ENCODE data around the gene OS9. TPM values are rescaled to one million over a fixed set of nuclear protein-coding genes. Genes with fewer than 3 reads are reported as not detected.

OS9 gene
- total RNA-seq, 2 experiments from 2014 or later: 82.6 to 112 TPM

DNA sequence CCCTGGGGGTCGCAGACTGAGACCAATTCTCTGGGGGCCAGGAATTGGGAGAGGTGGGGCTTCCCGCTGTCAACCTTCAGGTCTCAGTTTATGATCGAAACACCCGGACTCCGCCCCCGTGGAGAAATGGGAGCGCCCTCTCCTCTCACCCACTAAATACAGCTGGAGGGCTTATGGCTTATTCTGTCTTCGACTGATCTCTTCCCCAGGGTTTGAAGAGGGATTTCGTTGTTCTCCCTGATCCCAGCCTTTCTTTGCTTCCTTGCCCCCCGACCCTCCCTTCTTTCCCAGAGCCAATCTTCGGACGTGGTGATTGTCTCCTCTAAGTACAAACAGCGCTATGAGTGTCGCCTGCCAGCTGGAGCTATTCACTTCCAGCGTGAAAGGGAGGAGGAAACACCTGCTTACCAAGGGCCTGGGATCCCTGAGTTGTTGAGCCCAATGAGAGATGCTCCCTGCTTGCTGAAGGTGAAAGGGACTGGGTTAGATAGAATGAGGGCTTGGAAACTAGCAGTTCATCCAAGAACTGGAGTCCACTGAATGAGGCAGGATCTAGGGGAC is 607 bp downstream of the OS9 start:
- DNase-seq (ENCODE audit: low spot score): no peak
- BruUV-seq (replicated peaks): no TSS peak
- intact Hi-C loops (cut with micrococcal nuclease; ENCODE audit: unreplicated experiment): loop anchor here (1.0 to 5.0 kb wide), 3 partner anchors 16 to 111 kb away; partner anchors contain the start of gene B4GALNT1
- H3K4me3 ChIP-seq (ENCODE audit: low read depth, low read length, poor library complexity, severe bottlenecking): peak overlapping the region; percentile 81
- peak overlapping the region; percentile 93 for H3K4me2 ChIP-seq (ENCODE audit: low read length)
- no peaks in the 10 kb centered on the region for H4K20me1 ChIP-seq (ENCODE audit: insufficient read depth, low read length)
- H3K36me3 ChIP-seq (ENCODE audit: insufficient read depth, low read length): peaks cover 32% of the 10 kb centered on the region
- peak overlapping the region; percentile 75 for H2AFZ ChIP-seq (ENCODE audit: low read length)
- no peaks in the 10 kb centered on the region; the same call in 1 of the 2 replicates for H3K9me3 ChIP-seq (ENCODE audit: low read length)
- ChIA-PET CTCF (ENCODE audit: unreplicated experiment) (interaction anchor here (0.6 kb wide), 1 partner anchor 111 kb away, joined by 3 read pairs; no protein-coding TSS in a partner anchor), POLR2A (interaction anchor here (0.6 to 1.6 kb wide), 4 partner anchors 9 to 1486 kb away, joined by 3 to 6 read pairs (median 4); no protein-coding TSS in a partner anchor)
- TF ChIP-seq, protein P1, sequence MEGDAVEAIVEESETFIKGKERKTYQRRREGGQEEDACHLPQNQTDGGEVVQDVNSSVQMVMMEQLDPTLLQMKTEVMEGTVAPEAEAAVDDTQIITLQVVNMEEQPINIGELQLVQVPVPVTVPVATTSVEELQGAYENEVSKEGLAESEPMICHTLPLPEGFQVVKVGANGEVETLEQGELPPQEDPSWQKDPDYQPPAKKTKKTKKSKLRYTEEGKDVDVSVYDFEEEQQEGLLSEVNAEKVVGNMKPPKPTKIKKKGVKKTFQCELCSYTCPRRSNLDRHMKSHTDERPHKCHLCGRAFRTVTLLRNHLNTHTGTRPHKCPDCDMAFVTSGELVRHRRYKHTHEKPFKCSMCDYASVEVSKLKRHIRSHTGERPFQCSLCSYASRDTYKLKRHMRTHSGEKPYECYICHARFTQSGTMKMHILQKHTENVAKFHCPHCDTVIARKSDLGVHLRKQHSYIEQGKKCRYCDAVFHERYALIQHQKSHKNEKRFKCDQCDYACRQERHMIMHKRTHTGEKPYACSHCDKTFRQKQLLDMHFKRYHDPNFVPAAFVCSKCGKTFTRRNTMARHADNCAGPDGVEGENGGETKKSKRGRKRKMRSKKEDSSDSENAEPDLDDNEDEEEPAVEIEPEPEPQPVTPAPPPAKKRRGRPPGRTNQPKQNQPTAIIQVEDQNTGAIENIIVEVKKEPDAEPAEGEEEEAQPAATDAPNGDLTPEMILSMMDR (conservative IDR thresholded peaks at IDR 0.05; ENCODE audit: low read length): no peak
- TF ChIP-seq EZH2phosphoT487 (IDR thresholded peaks at IDR 0.05; ENCODE audit: borderline replicate concordance, low read depth, low read length): no peak
- no peak overlapping the region for H3K27ac ChIP-seq (ENCODE audit: low read depth, low read length, poor library complexity, severe bottlenecking)
- H3K4me1 ChIP-seq (ENCODE audit: insufficient read depth, low read length, poor library complexity, severe bottlenecking): peaks cover 12% of the 10 kb centered on the region
- peaks cover 9% of the 10 kb centered on the region; the same call in 1 of the 2 replicates for H3K79me2 ChIP-seq (ENCODE audit: insufficient read depth, low read depth, low read length)
- H3K9me2 ChIP-seq (ENCODE audit: insufficient read depth, low read length): no peaks in the 10 kb centered on the region

DNA sequence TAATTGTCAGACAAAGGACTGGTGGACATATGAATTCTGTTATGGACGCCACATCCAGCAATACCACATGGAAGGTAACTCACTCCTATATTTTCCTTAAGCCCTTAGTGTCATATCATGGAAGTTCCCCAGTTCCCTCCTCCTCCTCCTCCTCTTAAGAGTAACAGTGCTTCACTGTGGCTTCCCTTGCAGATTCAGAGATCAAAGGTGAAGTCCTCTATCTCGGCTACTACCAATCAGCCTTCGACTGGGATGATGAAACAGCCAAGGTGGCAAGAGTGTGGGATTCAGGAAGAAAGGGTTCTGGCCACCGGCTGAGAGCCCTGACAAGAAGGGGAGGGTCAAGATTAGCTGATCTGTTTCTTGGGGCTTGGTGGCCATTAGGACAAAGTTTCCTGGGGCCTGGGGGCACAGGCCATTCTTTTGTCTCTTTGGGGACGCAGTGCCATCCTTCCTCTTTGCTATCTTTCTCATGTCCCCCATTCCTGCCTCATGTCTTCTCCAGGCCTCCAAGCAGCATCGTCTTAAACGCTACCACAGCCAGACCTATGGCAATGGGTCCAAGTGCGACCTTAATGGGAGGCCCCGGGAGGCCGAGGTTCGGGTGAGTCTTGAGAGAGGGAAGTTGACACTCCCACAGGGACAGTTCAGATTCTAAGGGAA is 2.0 kb downstream of the OS9 start:
- DNase-seq (ENCODE audit: low spot score): no peak
- ChIA-PET CTCF (ENCODE audit: unreplicated experiment) (no interaction called here), POLR2A (no interaction called here)
- Histone ChIP-seq H3K4me1 (ENCODE audit: insufficient read depth, low read length, poor library complexity, severe bottlenecking) (peaks cover 19% of the 10 kb centered on the region), H3K36me3 (ENCODE audit: insufficient read depth, low read length) (peaks cover 32% of the 10 kb centered on the region), H3K79me2 (ENCODE audit: insufficient read depth, low read depth, low read length) (peaks cover 9% of the 10 kb centered on the region; the same call in 1 of the 2 replicates), H2AFZ (ENCODE audit: low read length) (no peak overlapping the region), H4K20me1 (ENCODE audit: insufficient read depth, low read length) (no peaks in the 10 kb centered on the region), H3K9me2 (ENCODE audit: insufficient read depth, low read length) (no peaks in the 10 kb centered on the region), H3K9me3 (ENCODE audit: low read length) (no peaks in the 10 kb centered on the region; the same call in 1 of the 2 replicates), H3K27ac (ENCODE audit: low read depth, low read length, poor library complexity, severe bottlenecking) (no peak overlapping the region), H3K4me2 (ENCODE audit: low read length) (no peak overlapping the region), H3K4me3 (ENCODE audit: low read depth, low read length, poor library complexity, severe bottlenecking) (no peak overlapping the region)
- no peak for TF ChIP-seq EZH2phosphoT487 (IDR thresholded peaks at IDR 0.05; ENCODE audit: borderline replicate concordance, low read depth, low read length)
- TF ChIP-seq, protein P1 (conservative IDR thresholded peaks at IDR 0.05; ENCODE audit: low read length): no peak
- BruUV-seq (replicated peaks): no TSS peak
- intact Hi-C loops (cut with micrococcal nuclease; ENCODE audit: unreplicated experiment): loop anchor here (2.0 kb wide), 1 partner anchor 15 kb away; no protein-coding TSS in a partner anchor

DNA sequence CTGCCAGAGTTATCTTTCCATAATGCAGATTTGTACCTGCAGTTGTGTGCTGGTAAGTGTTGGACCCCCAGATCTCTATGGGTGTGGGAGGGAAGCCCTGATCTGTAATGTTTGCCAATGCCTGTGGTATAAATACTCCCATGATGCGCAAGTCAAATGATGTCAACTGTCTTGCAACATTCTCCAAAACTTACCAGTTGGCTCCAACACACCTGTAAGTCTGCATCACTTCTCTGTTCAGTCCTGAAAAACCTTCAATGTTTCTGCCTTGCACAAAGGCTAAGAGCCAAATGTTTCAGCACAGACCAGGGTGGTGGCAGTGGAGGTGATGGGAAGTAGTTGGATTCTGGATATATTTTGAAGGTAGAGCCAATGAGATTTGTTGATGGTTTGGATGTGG is 3.1 kb downstream of the OS9 start:
- H3K9me2 ChIP-seq (ENCODE audit: insufficient read depth, low read length): no peaks in the 10 kb centered on the region
- no peak overlapping the region for H3K4me2 ChIP-seq (ENCODE audit: low read length)
- no peaks in the 10 kb centered on the region for H4K20me1 ChIP-seq (ENCODE audit: insufficient read depth, low read length)
- peaks cover 9% of the 10 kb centered on the region; the same call in 1 of the 2 replicates for H3K79me2 ChIP-seq (ENCODE audit: insufficient read depth, low read depth, low read length)
- no peak overlapping the region for H2AFZ ChIP-seq (ENCODE audit: low read length)
- no TSS peak for BruUV-seq (replicated peaks)
- H3K36me3 ChIP-seq (ENCODE audit: insufficient read depth, low read length): peaks cover 38% of the 10 kb centered on the region
- no peaks in the 10 kb centered on the region for H3K9me3 ChIP-seq (ENCODE audit: low read length)
- CTCF ChIA-PET (ENCODE audit: unreplicated experiment): no interaction called here
- TF ChIP-seq EZH2phosphoT487 (IDR thresholded peaks at IDR 0.05; ENCODE audit: borderline replicate concordance, low read depth, low read length): no peak
- TF ChIP-seq, protein P1 (conservative IDR thresholded peaks at IDR 0.05; ENCODE audit: low read length): no peak
- intact Hi-C loops (cut with micrococcal nuclease; ENCODE audit: unreplicated experiment): no loop called here
- no peak for DNase-seq (ENCODE audit: low spot score)
- H3K4me1 ChIP-seq (ENCODE audit: insufficient read depth, low read length, poor library complexity, severe bottlenecking): peaks cover 22% of the 10 kb centered on the region
- H3K27ac ChIP-seq (ENCODE audit: low read depth, low read length, poor library complexity, severe bottlenecking): no peak overlapping the region
- H3K4me3 ChIP-seq (ENCODE audit: low read depth, low read length, poor library complexity, severe bottlenecking): no peak overlapping the region
- POLR2A ChIA-PET: no interaction called here

Measured in OCI-LY7 (cell line).